Activated naive CD4-positive, alpha-beta T cell treated with anti-CD3 and anti-CD28 coated beads, Interleukin-2, amount 10 ng/mL, durations not matched to agents 7 days and 5 days (primary cell): ENCODE measurements around the gene RAMP3.

ENCODE experiments used
- CTCF ChIA-PET: fragments of 350-600 bp; sonication (Branson Sonifier 250); formaldehyde crosslinking; loops from one replicate; lab custom pipeline; 2021; ENCODE audit warnings: antibody characterized with exemption; lab: Charles Lee
- DNase-seq: peaks from one replicate; pipeline ENCODE4 v3.0.0-alpha.2; 2020
- H3K27ac Mint-ChIP-seq: one replicate; pipeline ENCODE4 v1.8.0; 2021; ENCODE audit warnings: mild to moderate bottlenecking, moderate library complexity, mixed read lengths
- H3K27me3 Mint-ChIP-seq: one replicate; pipeline ENCODE4 v1.8.0; 2021; ENCODE audit warnings: mild to moderate bottlenecking, mixed read lengths
- H3K36me3 Mint-ChIP-seq: one replicate; pipeline ENCODE4 v1.8.0; 2021; ENCODE audit warnings: mixed read lengths
- H3K4me1 Mint-ChIP-seq: one replicate; pipeline ENCODE4 v1.8.0; 2021; ENCODE audit warnings: mixed read lengths
- H3K4me3 Mint-ChIP-seq: one replicate; pipeline ENCODE4 v1.8.0; 2021; ENCODE audit warnings: mild to moderate bottlenecking, moderate library complexity, mixed read lengths
- H3K9me3 Mint-ChIP-seq: one replicate; pipeline ENCODE4 v1.8.0; 2021; ENCODE audit warnings: mixed read lengths

Gene RAMP3

GRCh38 chr7:45165857-45166256 lies 8.3 kb downstream of the RAMP3 start:
- Mint-ChIP-seq H3K4me3 (no peak overlapping the region), H3K36me3 (no peaks in the 10 kb centered on the region), H3K9me3 (no peaks in the 10 kb centered on the region), H3K4me1 (peaks cover 6% of the 10 kb centered on the region), H3K27me3 (peaks cover 30% of the 10 kb centered on the region), H3K27ac (no peak overlapping the region)
- CTCF ChIA-PET, result no interaction called here
- no peak for DNase-seq

GRCh38 chr7:45171946-45172345 lies 14.4 kb downstream of the RAMP3 start:
- Mint-ChIP-seq H3K27me3 (peaks cover 23% of the 10 kb centered on the region), H3K36me3 (no peaks in the 10 kb centered on the region), H3K4me1 (no peaks in the 10 kb centered on the region), H3K27ac (no peak overlapping the region), H3K9me3 (no peaks in the 10 kb centered on the region), H3K4me3 (no peak overlapping the region)
- CTCF ChIA-PET, result no interaction called here
- DNase-seq, result no peak

GRCh38 chr7:45173596-45174327 lies 16.2 kb downstream of the RAMP3 start:
- no peaks in the 10 kb centered on the region for H3K36me3 Mint-ChIP-seq
- H3K9me3 Mint-ChIP-seq, result no peaks in the 10 kb centered on the region
- H3K4me3 Mint-ChIP-seq, result no peak overlapping the region
- no peak overlapping the region for H3K27ac Mint-ChIP-seq
- no peaks in the 10 kb centered on the region for H3K4me1 Mint-ChIP-seq
- H3K27me3 Mint-ChIP-seq, result peaks cover 32% of the 10 kb centered on the region
- CTCF ChIA-PET, result no interaction called here
- peak; percentile 15 for DNase-seq

GRCh38 chr7:45174328-45174610 lies 16.7 kb downstream of the RAMP3 start:
- Mint-ChIP-seq H3K27me3 (peaks cover 38% of the 10 kb centered on the region), H3K36me3 (no peaks in the 10 kb centered on the region), H3K27ac (no peak overlapping the region), H3K4me3 (no peak overlapping the region), H3K4me1 (no peaks in the 10 kb centered on the region), H3K9me3 (no peaks in the 10 kb centered on the region)
- no peak for DNase-seq
- CTCF ChIA-PET, result no interaction called here

- DNase-seq, result peak; percentile 18
- H3K36me3 Mint-ChIP-seq, result no peaks in the 10 kb centered on the region
- H3K27ac Mint-ChIP-seq, result no peak overlapping the region
- no peaks in the 10 kb centered on the region for H3K9me3 Mint-ChIP-seq
- CTCF ChIA-PET, result no interaction called here
- H3K27me3 Mint-ChIP-seq, result peaks cover 43% of the 10 kb centered on the region
- H3K4me1 Mint-ChIP-seq, result no peaks in the 10 kb centered on the region
- no peak overlapping the region for H3K4me3 Mint-ChIP-seq
These were observed 17.6 kb downstream of the RAMP3 start for GRCh38 chr7:45174966-45175765.

GRCh38 chr7:45176091-45176490 lies 18.5 kb downstream of the RAMP3 start:
- CTCF ChIA-PET, result no interaction called here

GRCh38 chr7:45176886-45177731 lies 19.5 kb downstream of the RAMP3 start:
- H3K27ac Mint-ChIP-seq, result no peak overlapping the region
- H3K36me3 Mint-ChIP-seq, result no peaks in the 10 kb centered on the region
- no peak overlapping the region for H3K4me3 Mint-ChIP-seq
- H3K27me3 Mint-ChIP-seq, result peaks cover 48% of the 10 kb centered on the region
- DNase-seq, result peak; percentile 17
- no peaks in the 10 kb centered on the region for H3K4me1 Mint-ChIP-seq
- CTCF ChIA-PET, result no interaction called here
- no peaks in the 10 kb centered on the region for H3K9me3 Mint-ChIP-seq

More at GRCh38 chr7:45176091-45176490, 18.5 kb downstream of the RAMP3 start:
- Mint-ChIP-seq H3K36me3 (no peaks in the 10 kb centered on the region), H3K27me3 (peaks cover 48% of the 10 kb centered on the region), H3K9me3 (no peaks in the 10 kb centered on the region), H3K27ac (no peak overlapping the region), H3K4me3 (no peak overlapping the region), H3K4me1 (no peaks in the 10 kb centered on the region)
- peak; percentile 16 for DNase-seq

GRCh38 chr7:45177801-45178200 lies 20.2 kb downstream of the RAMP3 start:
- Mint-ChIP-seq H3K4me3 (no peak overlapping the region), H3K36me3 (no peaks in the 10 kb centered on the region), H3K9me3 (no peaks in the 10 kb centered on the region), H3K27ac (no peak overlapping the region), H3K4me1 (no peaks in the 10 kb centered on the region), H3K27me3 (peaks cover 42% of the 10 kb centered on the region)
- DNase-seq, result peak; percentile 3
- CTCF ChIA-PET, result no interaction called here

- H3K27me3 Mint-ChIP-seq, result peaks cover 42% of the 10 kb centered on the region
- CTCF ChIA-PET, result no interaction called here
- no peak overlapping the region for H3K27ac Mint-ChIP-seq
These were observed 20.9 kb downstream of the RAMP3 start for GRCh38 chr7:45178241-45179225.

GRCh38 chr7:45179666-45180065 lies 22.1 kb downstream of the RAMP3 start:
- Mint-ChIP-seq H3K9me3 (no peaks in the 10 kb centered on the region), H3K4me1 (no peaks in the 10 kb centered on the region), H3K4me3 (no peak overlapping the region), H3K36me3 (no peaks in the 10 kb centered on the region), H3K27ac (no peak overlapping the region), H3K27me3 (peaks cover 34% of the 10 kb centered on the region)
- CTCF ChIA-PET, result interaction anchor here (0.7 kb wide), 1 partner anchor 11 kb away, joined by 3 read pairs; no protein-coding TSS in a partner anchor
- no peak for DNase-seq

More at GRCh38 chr7:45178241-45179225, 20.9 kb downstream of the RAMP3 start:
- no peaks in the 10 kb centered on the region for H3K36me3 Mint-ChIP-seq
- no peaks in the 10 kb centered on the region for H3K4me1 Mint-ChIP-seq
- no peaks in the 10 kb centered on the region for H3K9me3 Mint-ChIP-seq
- no peak overlapping the region for H3K4me3 Mint-ChIP-seq
- peak; percentile 20 for DNase-seq

GRCh38 chr7:45180084-45180986 lies 22.7 kb downstream of the RAMP3 start:
- peak; percentile 10 for DNase-seq

GRCh38 chr7:45181286-45181960 lies 23.8 kb downstream of the RAMP3 start:
- CTCF ChIA-PET, result interaction anchor here (1.4 kb wide), 1 partner anchor 78 kb away, joined by 3 read pairs; no protein-coding TSS in a partner anchor
- no peak overlapping the region for H3K4me3 Mint-ChIP-seq
- H3K27ac Mint-ChIP-seq, result no peak overlapping the region

More at GRCh38 chr7:45180084-45180986, 22.7 kb downstream of the RAMP3 start:
- Mint-ChIP-seq H3K27me3 (peaks cover 34% of the 10 kb centered on the region), H3K36me3 (no peaks in the 10 kb centered on the region), H3K9me3 (no peaks in the 10 kb centered on the region), H3K4me3 (no peak overlapping the region), H3K27ac (no peak overlapping the region), H3K4me1 (no peaks in the 10 kb centered on the region)
- CTCF ChIA-PET, result no interaction called here

More at GRCh38 chr7:45181286-45181960, 23.8 kb downstream of the RAMP3 start:
- Mint-ChIP-seq H3K36me3 (no peaks in the 10 kb centered on the region), H3K9me3 (no peaks in the 10 kb centered on the region), H3K4me1 (no peaks in the 10 kb centered on the region), H3K27me3 (peaks cover 34% of the 10 kb centered on the region)
- DNase-seq, result no peak
